GM13976 (cell line): ENCODE data around the gene DNAJB12.
"Not testable (repeated sequence)": the region's sequence is repeated elsewhere in the genome, so short reads cannot be mapped to it uniquely, and the experiment has no call there.

Source experiments
- DNase-seq: peaks from one replicate; pipeline ENCODE4 v3.0.0; 2012; ENCODE audit warnings: low spot score
- in situ Hi-C: fragments of 300-500 bp; cut with MboI; formaldehyde crosslinking; loops from one replicate; pipeline ENCODE4 v1.12.0; 2022; ENCODE audit warnings: low sequenced_read_pairs, mixed read lengths, inconsistent platforms; ENCODE audit not compliant: unreplicated experiment
- TF ChIP-seq, protein P1 (sequence below): IDR thresholded peaks from 2 replicates; pipeline ENCODE4 v1.5.1; 2012; ENCODE audit warnings: borderline replicate concordance, mild to moderate bottlenecking; ENCODE audit not compliant: insufficient read depth; ENCODE audit errors: extremely low read depth, missing control alignments, control extremely low read depth

The DNAJB12 gene

DNA sequence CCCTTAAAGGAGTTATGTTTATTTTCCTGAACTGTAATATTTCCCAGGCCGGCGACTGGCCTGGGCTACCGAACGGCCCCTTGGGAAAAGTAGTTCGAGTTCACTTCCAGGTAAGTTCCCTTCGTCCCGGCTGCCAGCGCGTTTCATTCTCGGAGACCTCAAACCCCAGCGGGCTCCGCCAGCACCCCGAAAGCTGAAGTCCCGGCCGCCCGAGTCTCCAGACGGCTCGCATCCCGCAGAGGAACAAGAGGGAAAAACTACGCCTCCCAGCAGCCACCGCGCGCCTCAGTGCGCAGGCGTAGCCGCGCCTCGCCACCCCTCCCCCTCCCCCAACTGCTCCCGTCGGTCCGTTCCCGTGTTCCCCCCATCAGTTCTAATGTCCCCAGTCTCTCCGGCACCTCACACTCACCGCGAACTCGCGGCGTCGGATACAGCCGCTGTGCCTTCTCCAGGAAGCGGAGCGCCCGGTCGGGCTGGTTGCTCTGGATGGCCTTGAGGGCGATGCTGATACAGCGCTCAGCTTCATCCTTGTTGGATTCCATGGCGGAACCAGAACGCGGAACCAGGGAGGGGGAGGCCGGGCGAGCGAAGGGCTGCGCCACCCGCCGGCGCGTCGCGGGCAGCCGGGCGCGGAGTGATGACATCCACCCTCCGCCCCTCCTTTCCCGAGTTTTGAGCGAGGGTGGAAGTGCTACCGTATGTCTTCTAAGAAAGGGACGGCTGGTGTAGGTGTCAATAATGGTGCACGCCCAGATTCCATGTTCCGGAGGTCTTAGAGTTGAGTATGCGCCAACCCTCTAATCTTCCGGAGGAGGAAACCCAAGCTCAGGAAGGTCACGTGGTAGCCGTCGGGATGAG is at the start of gene DNAJB12:
Gene DNAJB12 (minus strand): TSS at position 564 of the 858 bp plus-strand sequence. CDS start 22 bp downstream, at position 542.
- peak; percentile 95 for DNase-seq
- in situ Hi-C loops: loop anchor here (25.0 kb wide), 2 partner anchors 708 to 808 kb away; partner anchors contain the start of genes ECD and FAM149B1
- TF ChIP-seq, protein P1, sequence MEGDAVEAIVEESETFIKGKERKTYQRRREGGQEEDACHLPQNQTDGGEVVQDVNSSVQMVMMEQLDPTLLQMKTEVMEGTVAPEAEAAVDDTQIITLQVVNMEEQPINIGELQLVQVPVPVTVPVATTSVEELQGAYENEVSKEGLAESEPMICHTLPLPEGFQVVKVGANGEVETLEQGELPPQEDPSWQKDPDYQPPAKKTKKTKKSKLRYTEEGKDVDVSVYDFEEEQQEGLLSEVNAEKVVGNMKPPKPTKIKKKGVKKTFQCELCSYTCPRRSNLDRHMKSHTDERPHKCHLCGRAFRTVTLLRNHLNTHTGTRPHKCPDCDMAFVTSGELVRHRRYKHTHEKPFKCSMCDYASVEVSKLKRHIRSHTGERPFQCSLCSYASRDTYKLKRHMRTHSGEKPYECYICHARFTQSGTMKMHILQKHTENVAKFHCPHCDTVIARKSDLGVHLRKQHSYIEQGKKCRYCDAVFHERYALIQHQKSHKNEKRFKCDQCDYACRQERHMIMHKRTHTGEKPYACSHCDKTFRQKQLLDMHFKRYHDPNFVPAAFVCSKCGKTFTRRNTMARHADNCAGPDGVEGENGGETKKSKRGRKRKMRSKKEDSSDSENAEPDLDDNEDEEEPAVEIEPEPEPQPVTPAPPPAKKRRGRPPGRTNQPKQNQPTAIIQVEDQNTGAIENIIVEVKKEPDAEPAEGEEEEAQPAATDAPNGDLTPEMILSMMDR: no peak

DNA sequence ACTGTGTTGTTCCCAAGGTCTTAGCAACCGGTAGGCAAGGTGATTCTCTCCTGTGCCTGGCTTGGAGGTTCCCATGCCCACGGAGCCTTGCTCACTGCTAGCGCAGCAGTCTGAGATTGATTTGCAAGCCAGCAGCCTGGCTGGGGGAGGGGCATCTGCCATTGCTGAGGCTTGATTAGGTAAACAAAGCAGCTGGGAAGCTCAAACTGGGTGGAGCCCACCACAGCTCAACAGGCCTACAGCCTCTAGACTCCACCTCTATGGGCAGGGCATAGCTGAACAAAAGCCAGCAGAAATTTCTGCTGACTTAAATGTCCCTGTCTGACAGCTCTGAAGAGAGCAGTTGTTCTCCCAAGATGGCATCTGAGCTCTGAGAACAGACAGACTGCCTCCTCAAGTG is 40.9 kb upstream of the DNAJB12 start:
- in situ Hi-C loops, DNase-seq: not testable (repeated sequence)

DNA sequence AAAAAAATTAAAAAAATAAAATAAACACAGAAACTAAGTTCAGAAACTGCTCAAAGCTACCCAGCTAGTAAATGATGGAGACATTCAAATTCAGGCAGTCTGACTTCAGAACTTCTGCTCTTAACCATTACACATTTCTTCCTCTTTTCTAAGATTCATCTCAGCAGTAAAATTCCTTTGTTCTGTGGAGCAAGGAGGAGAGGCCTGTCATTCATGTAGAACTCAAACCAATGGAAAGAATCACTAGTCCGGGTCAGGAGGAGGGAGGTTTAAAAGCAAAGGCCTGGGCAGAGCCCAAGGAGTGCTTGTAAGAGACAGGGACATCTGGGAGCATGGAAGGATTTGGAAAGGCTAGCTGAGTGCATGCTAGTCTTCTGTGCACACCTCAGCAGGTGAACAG is 37.9 kb upstream of the DNAJB12 start:
- TF ChIP-seq, protein P1: no peak
- in situ Hi-C loops: no loop called here

GRCh38 chr10:72390764-72391163 is 36.0 kb upstream of the DNAJB12 start:
- TF ChIP-seq, protein P1: no peak
- in situ Hi-C loops: no loop called here
- DNase-seq: no peak

More for the DNA sequence above, 37.9 kb upstream of the DNAJB12 start:
- no peak for DNase-seq

GRCh38 chr10:72389716-72390115 is 35.0 kb upstream of the DNAJB12 start:
- TF ChIP-seq, protein P1: no peak
- in situ Hi-C loops: no loop called here
- DNase-seq: no peak

DNA sequence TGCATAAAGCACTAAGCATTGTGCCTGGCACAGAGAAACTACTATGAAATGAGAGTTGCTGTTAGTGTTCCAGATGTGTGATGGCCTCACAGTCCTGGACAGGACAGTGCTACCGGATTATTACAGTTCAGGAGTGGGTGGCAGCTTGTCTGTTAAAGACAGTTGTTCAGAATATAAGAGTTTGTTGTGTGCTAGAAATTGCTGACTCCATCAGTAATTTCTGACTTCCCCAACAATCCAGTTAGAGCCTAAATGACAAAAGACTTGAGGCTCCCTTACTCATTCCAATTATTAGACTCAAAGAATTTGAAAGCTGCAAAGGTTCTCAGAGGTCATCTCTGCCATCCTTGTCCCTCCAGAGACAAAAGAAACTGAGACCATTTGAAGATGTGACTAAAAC is 34.3 kb upstream of the DNAJB12 start:
- DNase-seq: no peak
- in situ Hi-C loops: no loop called here
- TF ChIP-seq, protein P1: no peak

DNA sequence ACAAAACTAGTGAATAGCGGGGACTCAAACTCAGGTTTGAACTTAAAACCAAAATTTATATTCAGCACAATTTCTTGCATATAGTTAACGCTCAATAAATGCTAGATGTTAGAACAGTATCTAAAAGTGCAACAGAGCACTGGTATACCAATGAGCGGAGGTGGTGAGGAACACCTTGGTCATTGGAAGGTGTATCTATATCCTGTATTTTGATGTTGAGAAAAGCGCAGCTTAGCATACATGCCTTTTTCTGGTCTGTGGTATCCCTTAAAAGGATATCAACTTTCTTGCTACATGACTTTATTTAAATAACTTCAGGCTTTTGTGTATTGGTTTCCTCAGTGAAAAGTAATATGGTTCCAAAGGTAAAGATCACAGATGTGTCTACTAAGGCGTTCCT is 33.3 kb upstream of the DNAJB12 start:
- no peak for DNase-seq
- in situ Hi-C loops: no loop called here
- TF ChIP-seq, protein P1: no peak
